Measurements from ENCODE around the gene ARPC5L.
"Not testable (repeated sequence)": the region's sequence is repeated elsewhere in the genome, so short reads cannot be mapped to it uniquely, and the experiment has no call there.

Gene ARPC5L

DNA sequence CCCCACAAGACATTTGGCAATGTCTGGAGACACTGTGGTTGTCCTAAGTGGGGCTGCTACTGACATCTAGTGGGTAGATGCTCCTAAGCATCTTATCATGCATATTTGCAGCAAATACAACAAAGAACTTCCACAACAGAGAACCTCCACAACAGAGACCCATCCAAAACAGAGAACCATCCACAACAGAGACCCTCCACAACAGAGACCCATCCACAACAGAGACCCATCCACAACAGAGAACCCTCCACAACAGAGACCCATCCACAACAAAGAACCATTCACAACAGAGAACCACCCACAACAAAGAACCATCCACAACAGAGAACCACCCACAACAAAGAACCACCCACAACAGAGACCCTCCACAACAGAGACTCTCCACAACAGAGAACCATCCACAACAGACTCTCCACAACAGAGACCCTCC, 32.8 kb downstream of the ARPC5L start:
- DNase-seq: peak; percentile 60

- no peak for DNase-seq
Observed at GRCh38 chr9:124897570-124898460, 35.9 kb downstream of the ARPC5L start.

GRCh38 chr9:124899845-124900244, 37.9 kb downstream of the ARPC5L start:
- no peak for DNase-seq

DNA sequence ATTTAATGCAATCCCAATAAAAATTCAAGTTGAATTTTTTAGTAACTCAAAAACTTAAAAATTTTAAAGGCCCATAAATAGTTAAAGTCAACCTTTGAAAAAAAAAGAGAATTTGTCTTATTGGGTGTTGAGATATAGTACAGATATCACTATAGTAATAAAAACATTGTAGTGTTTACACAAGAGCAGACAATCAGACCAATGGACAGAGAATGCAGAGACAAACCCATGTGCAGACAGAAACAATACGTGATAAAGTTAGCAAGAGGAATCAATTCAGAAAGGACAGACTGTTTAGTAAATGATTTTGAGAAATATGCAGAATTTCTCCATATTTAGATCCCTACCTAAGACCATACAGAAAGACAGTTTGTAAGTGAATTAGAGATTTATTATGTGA, 45.0 kb downstream of the ARPC5L start:
- no peak for DNase-seq

DNA sequence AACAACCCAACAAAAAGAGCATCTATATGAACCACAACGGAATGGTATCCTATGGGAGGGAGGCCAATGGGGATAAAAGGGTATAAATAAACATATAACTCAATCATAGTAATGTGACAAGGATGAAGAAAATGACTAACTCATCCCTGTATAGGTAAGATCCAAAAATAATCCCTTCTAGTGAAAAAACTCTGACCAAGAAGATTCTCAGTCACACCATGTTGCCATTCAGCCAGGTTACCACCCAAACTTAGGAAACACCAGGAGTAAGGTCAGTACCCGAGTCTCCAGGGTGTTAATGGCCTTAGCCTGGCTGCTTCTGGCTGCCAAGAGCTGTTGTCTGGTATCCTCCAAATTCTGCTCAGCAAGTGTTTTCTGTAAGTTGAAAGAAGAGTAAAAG, 46.2 kb downstream of the ARPC5L start:
- DNase-seq: no peak

DNA sequence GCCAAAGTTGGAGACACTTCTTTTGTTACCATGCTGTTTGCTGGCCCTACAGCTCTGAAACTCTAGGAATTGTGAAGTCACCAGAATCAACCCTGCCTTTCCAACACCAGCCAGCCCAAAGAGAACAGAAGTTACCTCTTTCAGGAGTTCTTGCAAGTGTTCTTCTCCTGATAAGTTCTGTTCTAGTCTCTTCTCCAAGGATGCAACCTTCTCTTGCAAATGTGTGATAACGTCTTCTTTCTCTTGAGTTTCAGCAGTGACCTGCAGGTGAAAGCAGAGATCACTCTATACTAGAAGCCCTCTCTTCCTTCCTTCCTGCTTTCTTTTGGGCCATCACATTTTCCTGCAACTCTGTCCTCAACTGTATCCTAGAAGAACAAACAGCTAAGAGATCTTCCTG, 49.8 kb downstream of the ARPC5L start:
- DNase-seq: no peak

GRCh38 chr9:124913378-124913777, 51.4 kb downstream of the ARPC5L start:
- DNase-seq: no peak

DNA sequence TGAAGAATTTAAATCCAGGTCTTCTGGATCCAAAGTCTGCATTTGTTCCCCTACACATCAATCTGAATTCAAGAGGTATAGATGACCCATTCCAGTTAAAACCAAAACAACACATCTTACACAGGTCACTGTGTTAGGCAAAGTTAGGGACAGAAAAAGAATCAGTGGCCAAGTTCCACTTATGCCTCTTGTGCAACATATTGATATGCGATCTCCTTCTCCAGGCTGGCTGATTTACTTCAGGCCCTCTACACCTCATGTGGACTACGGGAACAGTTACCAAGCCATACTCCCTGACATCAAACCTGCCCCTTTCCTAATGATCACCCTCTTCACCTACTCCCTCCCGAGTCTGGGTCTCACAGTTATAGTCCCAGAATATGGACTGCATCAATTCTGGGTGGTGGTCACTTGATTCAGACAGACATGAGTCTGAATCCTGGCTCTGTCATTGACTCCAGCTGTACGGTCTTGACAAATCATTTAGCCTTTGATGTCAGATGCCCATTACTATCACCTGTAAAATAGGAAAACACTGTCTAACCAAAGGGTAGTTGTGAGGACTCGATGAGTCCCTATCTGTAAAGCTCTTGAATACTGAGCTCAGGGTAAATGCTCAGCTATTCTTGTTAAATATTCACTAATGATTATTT, 52.9 kb downstream of the ARPC5L start:
- no peak for DNase-seq

DNA sequence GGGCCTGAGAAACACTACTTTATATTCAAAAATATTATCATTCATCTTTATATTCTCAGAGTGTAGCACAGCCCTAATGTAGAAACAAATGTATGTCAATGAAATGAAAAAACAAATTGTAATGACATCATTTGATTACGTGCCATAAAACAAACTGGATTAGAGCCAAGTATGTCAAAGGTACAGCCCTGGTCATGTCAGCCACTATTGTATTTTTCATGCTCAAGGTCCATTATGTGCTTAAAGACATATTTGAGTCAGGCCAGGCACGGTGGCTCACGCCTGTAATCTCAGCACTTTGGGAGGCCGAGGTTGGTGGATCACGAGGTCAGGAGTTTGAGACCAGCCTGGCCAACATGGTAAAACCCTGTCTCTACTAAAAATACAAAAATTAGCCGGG, 58.5 kb downstream of the ARPC5L start:
- DNase-seq: not testable (repeated sequence)
